B cell (primary cell): Measurements from ENCODE around the gene TXNRD1. TPM values are rescaled to one million over a fixed set of nuclear protein-coding genes. Genes with fewer than 3 reads are reported as not detected.

Source experiments
- ATAC-seq: fragments of 200-7000 bp; cut with Tn5 transposase; one replicate; pipeline ENCODE4 v1.10.0; 2021; ENCODE audit warnings: low read depth, mild to moderate bottlenecking, moderate number of reproducible peaks, moderate library complexity
- CTCF ChIA-PET: fragments of 350-600 bp; sonication (Branson Sonifier 250); formaldehyde crosslinking; loops from one replicate; lab custom pipeline; 2021; ENCODE audit warnings: antibody characterized with exemption, inconsistent platforms; lab: Charles Lee
- POLR2A ChIA-PET: fragments of 350-600 bp; sonication (Branson Sonifier 250); formaldehyde crosslinking; loops from one replicate; lab custom pipeline; 2021; ENCODE audit warnings: antibody characterized with exemption; lab: Charles Lee
- DNase-seq: peaks from one replicate; pipeline ENCODE4 v3.0.0; 2013
- H2AFZ ChIP-seq: 2 replicates; pipeline ENCODE4 v1.6.1; 2012; ENCODE audit warnings: mild to moderate bottlenecking, low read depth, low read length; ENCODE audit not compliant: insufficient read depth, poor library complexity, severe bottlenecking
- H3K27ac ChIP-seq, 2 donors: 1 replicate in 1 of 2; 2 replicates in 1 of 2; pipeline ENCODE4 v1.5.1; 2012 to 2013; ENCODE audit warnings: low read length in 2 of 2, mild to moderate bottlenecking in 2 of 2, moderate library complexity in 1 of 2
- H3K27me3 ChIP-seq, 4 experiments: fragments of 200-600 bp in 1 of 4; sonication (generic) in 1 of 4; replicated peaks in 1 of 4; 1 replicate in 2 of 4; 2 replicates in 2 of 4; pipeline versions ENCODE4 v1.6.1 to v1.7.0; 2013 to 2016; ENCODE audit warnings: low read length in 3 of 4, mild to moderate bottlenecking in 2 of 4, mixed read lengths in 1 of 4, moderate library complexity in 1 of 4; ENCODE audit not compliant: insufficient read depth in 4 of 4, control insufficient read depth in 3 of 4; ENCODE audit errors: control extremely low read depth in 1 of 4
- H3K36me3 ChIP-seq, 2 experiments: replicated peaks in 1 of 2; 1 replicate in 1 of 2; 2 replicates in 1 of 2; pipeline versions ENCODE4 v1.6.1 to v1.7.1; 2013; ENCODE audit warnings: low read length in 1 of 2; ENCODE audit not compliant: insufficient read depth in 2 of 2, control insufficient read depth in 1 of 2; ENCODE audit errors: control extremely low read depth in 1 of 2, extremely low read depth in 1 of 2
- H3K4me1 ChIP-seq, 2 donors: fragments of 200-600 bp in 1 of 2; sonication (generic) in 1 of 2; 1 replicate in 1 of 2; 2 replicates in 1 of 2; pipeline versions ENCODE4 v1.5.1 to v1.6.1; 2013 to 2017; ENCODE audit warnings: low read length in 2 of 2; ENCODE audit not compliant: control insufficient read depth in 2 of 2, insufficient read depth in 2 of 2
- H3K4me2 ChIP-seq: replicated peaks from 2 replicates; pipeline ENCODE3; 2012; ENCODE audit warnings: mild to moderate bottlenecking, low read depth, low read length; ENCODE audit not compliant: poor library complexity, severe bottlenecking
- H3K4me3 ChIP-seq, 5 experiments: fragments of 200-600 bp in 1 of 5; sonication (generic) in 1 of 5; 1 replicate in 3 of 5; 2 replicates in 2 of 5; pipeline versions ENCODE4 v1.5.1 to v1.7.0; 2011 to 2016; ENCODE audit warnings: low read length in 4 of 5, mild to moderate bottlenecking in 4 of 5, low read depth in 2 of 5, control low read depth in 1 of 5, moderate library complexity in 1 of 5; ENCODE audit not compliant: insufficient read depth in 1 of 5; ENCODE audit errors: control extremely low read depth in 1 of 5, extremely low read depth in 1 of 5
- H3K79me2 ChIP-seq: fragments of 200-600 bp; sonication (generic); one replicate; pipeline ENCODE4 v1.6.0; 2016; ENCODE audit warnings: low read length; ENCODE audit not compliant: control insufficient read depth, insufficient read depth
- H3K9ac ChIP-seq: fragments of 200-600 bp; sonication (generic); 2 replicates; pipeline ENCODE4 v1.6.1; 2017; ENCODE audit warnings: mild to moderate bottlenecking, low read length, moderate library complexity
- H3K9me3 ChIP-seq, 3 donors: one replicate each; pipeline versions ENCODE4 v1.6.1 to v1.7.1; 2013; ENCODE audit warnings: low read length in 2 of 3; ENCODE audit not compliant: control insufficient read depth in 2 of 3, insufficient read depth in 1 of 3; ENCODE audit errors: control extremely low read depth in 1 of 3
- H4K20me1 ChIP-seq: 2 replicates; pipeline ENCODE4 v1.6.0; 2012; ENCODE audit warnings: mild to moderate bottlenecking, low read length; ENCODE audit not compliant: insufficient read depth, control insufficient read depth, poor library complexity, severe bottlenecking
- H3K27ac Mint-ChIP-seq: one replicate; pipeline ENCODE4 v1.8.0; 2021; ENCODE audit warnings: mixed read lengths
- H3K27me3 Mint-ChIP-seq: one replicate; pipeline ENCODE4 v1.8.0; 2021; ENCODE audit warnings: mixed read lengths
- H3K4me1 Mint-ChIP-seq: one replicate; pipeline ENCODE4 v1.8.0; 2021; ENCODE audit warnings: mixed read lengths
- H3K4me3 Mint-ChIP-seq: one replicate; pipeline ENCODE4 v1.8.0; 2021; ENCODE audit warnings: mixed read lengths
- H3K9me3 Mint-ChIP-seq: one replicate; pipeline ENCODE4 v1.8.0; 2022; ENCODE audit warnings: mixed read lengths; ENCODE audit not compliant: insufficient read depth
- CTCF ChIP-seq: fragments of 200-600 bp; IDR thresholded peaks from one replicate; pipeline ENCODE4 v1.8.0; 2022; ENCODE audit warnings: antibody characterized with exemption, mild to moderate bottlenecking
- EZH2 ChIP-seq: IDR thresholded peaks from 2 replicates; pipeline ENCODE4 v1.6.1; 2012; ENCODE audit warnings: borderline replicate concordance, low read depth, mild to moderate bottlenecking, moderate library complexity, low read length; ENCODE audit not compliant: insufficient read depth, poor library complexity, severe bottlenecking
- WGBS: methylation state at CpG from one replicate; pipeline ENCODE4 v1.1.5; 2013; ENCODE audit warnings: missing lambda C conversion rate; ENCODE audit not compliant: insufficient coverage; 5-methylcytosine and 5-hydroxymethylcytosine counted together
- intact Hi-C: fragments of 100-400 bp; cut with micrococcal nuclease; formaldehyde crosslinking; loops from one replicate; pipeline ENCODE4 v1.10.0; 2022
- polyA plus RNA-seq: library from polyadenylated mRNA; depleted of rRNA; stranded (reverse); fragments of >200 nt; gene quantifications from 2 replicates; pipeline ENCODE4 v1.2.3, GENCODE V29; 2012
- total RNA-seq, 2 donors: library from RNA; stranded (reverse); fragments of 120-200 nt in 1 of 2; gene quantifications; 1 replicate in 1 of 2; 2 replicates in 1 of 2; pipeline versions ENCODE4 v1.2.3 to v1.2.4, GENCODE V29; 2013 to 2022

TXNRD1 gene
- total and polyA plus RNA-seq, 2 donors (not counting 1 experiment from before 2014, with no cell fraction given): 10.1 to 44.6 TPM

GRCh38 chr12:104294927-104295668, 79.5 kb downstream of the TXNRD1 start:
- ATAC-seq (no peak), DNase-seq (no peak)
- H3K4me3 Mint-ChIP-seq: no peak overlapping the region
- Histone ChIP-seq H3K4me3 (no peak overlapping the region), H3K4me1 (no peaks in the 10 kb centered on the region), H3K36me3 (peaks cover 9% of the 10 kb centered on the region in 2 experiments), H3K27me3 (no peaks in the 10 kb centered on the region), H4K20me1 (no peaks in the 10 kb centered on the region), H3K27ac (no peak overlapping the region), H3K9me3 (no peaks in the 10 kb centered on the region), H2AFZ (no peak overlapping the region), H3K79me2 (peaks cover 64% of the 10 kb centered on the region), H3K9ac (no peak overlapping the region), H3K4me2 (no peak overlapping the region)
- ChIA-PET POLR2A (interaction anchor here (0.7 to 1.4 kb wide), 2 partner anchors 8 to 736 kb away, joined by 3 to 4 read pairs; no protein-coding TSS in a partner anchor), CTCF (interaction anchor here (0.8 kb wide), 1 partner anchor 13 kb away, joined by 4 read pairs; no protein-coding TSS in a partner anchor)
- intact Hi-C loops: no loop called here
- H3K27ac Mint-ChIP-seq: no peak overlapping the region
- H3K4me1 Mint-ChIP-seq: peaks cover 9% of the 10 kb centered on the region
- WGBS: 98% methylated on average over 7 of the region's 9 CpGs
- H3K9me3 Mint-ChIP-seq: no peaks in the 10 kb centered on the region
- no peaks in the 10 kb centered on the region for H3K27me3 Mint-ChIP-seq
- TF ChIP-seq CTCF (no peak), EZH2 (no peak)

GRCh38 chr12:104295954-104296353, 80.4 kb downstream of the TXNRD1 start:
- Histone ChIP-seq H3K36me3 (peaks cover 9% of the 10 kb centered on the region in 2 experiments), H3K9me3 (no peaks in the 10 kb centered on the region), H3K27me3 (no peaks in the 10 kb centered on the region), H3K79me2 (peaks cover 61% of the 10 kb centered on the region), H4K20me1 (no peaks in the 10 kb centered on the region), H3K9ac (no peak overlapping the region), H3K27ac (no peak overlapping the region), H3K4me1 (no peaks in the 10 kb centered on the region), H3K4me3 (no peak overlapping the region), H2AFZ (no peak overlapping the region), H3K4me2 (no peak overlapping the region)
- intact Hi-C loops: no loop called here
- CTCF ChIA-PET: interaction anchor here (0.8 kb wide), 1 partner anchor 12 kb away, joined by 4 read pairs; no protein-coding TSS in a partner anchor
- POLR2A ChIA-PET: interaction anchor here (0.7 to 1.4 kb wide), 2 partner anchors 9 to 735 kb away, joined by 3 to 4 read pairs; no protein-coding TSS in a partner anchor
- no peak for TF ChIP-seq CTCF
- H3K4me3 Mint-ChIP-seq: no peak overlapping the region
- no peaks in the 10 kb centered on the region for H3K9me3 Mint-ChIP-seq
- no CpG with 5 or more reads among the region's 1 CpG for WGBS
- no peaks in the 10 kb centered on the region for H3K27me3 Mint-ChIP-seq
- ATAC-seq: no peak
- no peak overlapping the region for H3K27ac Mint-ChIP-seq
- H3K4me1 Mint-ChIP-seq: peaks cover 13% of the 10 kb centered on the region
- no peak for DNase-seq
